ENCODE results near the gene FLT1. TPM values are rescaled to one million over a fixed set of nuclear protein-coding genes. Genes with fewer than 3 reads are reported as not detected.
A peak's percentile ranks its signal among the peaks of the same experiment; 100 is the strongest.

Gene FLT1
- total RNA-seq, 2 donors from 2014 or later: 0.27 to 0.42 TPM

DNA sequence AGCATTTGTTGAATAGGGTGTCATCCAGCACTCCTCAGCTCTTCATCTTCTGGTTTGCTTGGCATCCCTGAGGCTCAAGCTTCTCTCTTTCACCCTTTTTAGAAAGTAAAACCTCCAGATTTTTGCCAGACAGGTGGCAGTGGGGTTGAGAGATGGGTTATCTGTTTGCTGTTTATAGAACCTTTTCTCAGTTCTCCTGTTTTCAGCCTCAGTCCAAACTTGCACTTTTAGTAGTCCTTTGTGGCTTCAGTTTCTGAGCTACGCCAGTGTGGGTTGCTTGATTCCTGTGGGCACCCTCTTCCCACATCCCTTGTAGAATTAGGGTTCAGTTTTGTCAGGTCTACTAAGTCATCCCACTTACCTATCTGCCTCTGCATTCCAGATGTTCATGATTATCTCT lies 208.7 kb downstream of the FLT1 start:
- Mint-ChIP-seq H3K27me3 (no peaks in the 10 kb centered on the region), H3K4me1 (peaks cover 3% of the 10 kb centered on the region), H3K36me3 (ENCODE audit: low read depth) (peaks cover 12% of the 10 kb centered on the region), H3K27ac (no peak overlapping the region), H3K4me3 (no peak overlapping the region)
- no peaks in the 10 kb centered on the region for H3K9me3 ChIP-seq (ENCODE audit: control insufficient read depth, low read length, poor library complexity, severe bottlenecking)
- ATAC-seq (no peak), DNase-seq (no peak)

DNA sequence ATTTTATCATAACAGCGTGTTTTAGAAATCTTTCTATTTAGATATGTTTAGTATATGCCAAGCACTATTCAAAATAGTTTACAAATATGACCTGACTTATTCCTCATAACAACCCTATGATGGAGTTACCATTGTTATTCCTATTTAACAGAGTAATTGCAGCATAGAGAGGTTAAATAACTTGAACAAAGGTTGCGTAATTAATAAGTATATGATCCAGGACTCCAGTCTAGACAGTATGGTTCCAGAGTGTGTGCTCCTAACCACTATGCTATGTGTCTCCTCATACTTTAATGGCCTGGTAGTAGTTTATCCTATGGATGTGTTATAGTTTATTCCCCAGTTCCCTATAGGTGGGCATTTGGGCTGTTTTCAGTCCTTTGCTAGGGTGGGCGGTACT lies 211.3 kb downstream of the FLT1 start:
- H3K9me3 ChIP-seq (ENCODE audit: control insufficient read depth, low read length, poor library complexity, severe bottlenecking): no peaks in the 10 kb centered on the region
- no peak overlapping the region for H3K27ac Mint-ChIP-seq
- peaks cover 3% of the 10 kb centered on the region for H3K4me1 Mint-ChIP-seq
- DNase-seq (no peak), ATAC-seq (no peak)
- H3K36me3 Mint-ChIP-seq (ENCODE audit: low read depth): peaks cover 13% of the 10 kb centered on the region
- no peaks in the 10 kb centered on the region for H3K27me3 Mint-ChIP-seq
- H3K4me3 Mint-ChIP-seq: no peak overlapping the region

- Mint-ChIP-seq H3K27ac (no peak overlapping the region), H3K36me3 (ENCODE audit: low read depth) (peaks cover 13% of the 10 kb centered on the region), H3K27me3 (no peaks in the 10 kb centered on the region), H3K4me1 (peaks cover 3% of the 10 kb centered on the region), H3K4me3 (no peak overlapping the region)
- no peak for DNase-seq
- no peaks in the 10 kb centered on the region for H3K9me3 ChIP-seq (ENCODE audit: control insufficient read depth, low read length, poor library complexity, severe bottlenecking)
- ATAC-seq: no peak
These were observed 212.5 kb downstream of the FLT1 start for GRCh38 chr13:28282451-28282850.

GRCh38 chr13:28273919-28274318 lies 221.0 kb downstream of the FLT1 start:
- Mint-ChIP-seq H3K4me3 (no peak overlapping the region), H3K27me3 (no peaks in the 10 kb centered on the region), H3K4me1 (peaks cover 6% of the 10 kb centered on the region), H3K27ac (no peak overlapping the region), H3K36me3 (ENCODE audit: low read depth) (peaks cover 3% of the 10 kb centered on the region)
- ATAC-seq (no peak), DNase-seq (no peak)
- H3K9me3 ChIP-seq (ENCODE audit: control insufficient read depth, low read length, poor library complexity, severe bottlenecking): no peaks in the 10 kb centered on the region

- no peak overlapping the region for H3K27ac Mint-ChIP-seq
These were observed 223.7 kb downstream of the FLT1 start for GRCh38 chr13:28271056-28271840.

DNA sequence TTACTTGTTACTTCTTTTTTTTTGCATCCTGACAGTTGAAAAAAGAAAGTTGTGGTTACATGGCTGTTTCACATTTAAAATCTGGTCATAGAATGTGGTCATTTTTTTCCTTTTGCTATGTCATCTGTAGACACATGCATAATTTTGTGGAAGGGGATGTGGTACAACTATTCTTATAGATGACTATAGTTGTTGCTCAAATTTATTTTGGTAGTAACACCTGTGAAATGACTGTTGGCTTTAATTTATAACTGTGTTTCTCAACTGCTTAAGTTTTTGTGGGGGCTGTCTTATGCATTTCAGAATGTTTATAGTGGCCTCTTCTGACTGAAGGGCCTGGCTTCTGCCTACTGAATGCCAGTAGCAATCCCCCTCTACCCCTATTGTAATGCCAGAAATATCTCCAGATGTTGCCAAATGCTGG lies 226.1 kb downstream of the FLT1 start:
- no peak for DNase-seq
- H3K36me3 Mint-ChIP-seq (ENCODE audit: low read depth): peaks cover 5% of the 10 kb centered on the region
- no peak overlapping the region for H3K4me3 Mint-ChIP-seq
- peak; percentile 60 for ATAC-seq
- no peaks in the 10 kb centered on the region for H3K9me3 ChIP-seq (ENCODE audit: control insufficient read depth, low read length, poor library complexity, severe bottlenecking)
- peaks cover 9% of the 10 kb centered on the region for H3K4me1 Mint-ChIP-seq
- peak overlapping the region; percentile 29 for H3K27ac Mint-ChIP-seq
- H3K27me3 Mint-ChIP-seq: no peaks in the 10 kb centered on the region

More at GRCh38 chr13:28271056-28271840, 223.7 kb downstream of the FLT1 start:
- DNase-seq: no peak
- Mint-ChIP-seq H3K4me1 (peaks cover 10% of the 10 kb centered on the region), H3K4me3 (no peak overlapping the region), H3K27me3 (no peaks in the 10 kb centered on the region), H3K36me3 (ENCODE audit: low read depth) (peaks cover 8% of the 10 kb centered on the region)
- no peaks in the 10 kb centered on the region for H3K9me3 ChIP-seq (ENCODE audit: control insufficient read depth, low read length, poor library complexity, severe bottlenecking)
- ATAC-seq: no peak

DNA sequence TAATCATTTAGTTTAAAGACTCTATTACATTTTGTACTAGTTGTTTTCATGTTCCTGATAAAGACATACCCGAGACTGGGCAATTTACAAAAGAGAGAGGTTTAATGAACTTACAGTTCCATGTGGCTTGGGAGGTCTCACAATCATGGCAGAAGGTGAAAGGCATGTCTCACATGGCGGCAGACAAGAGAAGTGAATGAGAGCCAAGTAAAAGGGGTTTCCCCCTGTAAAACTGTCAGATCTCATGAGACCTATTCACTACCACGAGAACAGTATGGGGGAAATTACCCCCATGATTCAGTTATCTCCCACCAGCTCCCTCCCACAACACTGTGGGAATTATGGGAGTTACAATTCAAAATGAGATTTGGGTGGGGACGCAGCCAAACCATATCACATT lies 227.4 kb downstream of the FLT1 start:
- peaks cover 7% of the 10 kb centered on the region for H3K36me3 Mint-ChIP-seq (ENCODE audit: low read depth)
- DNase-seq: no peak
- H3K27me3 Mint-ChIP-seq: no peaks in the 10 kb centered on the region
- ATAC-seq: no peak
- H3K4me1 Mint-ChIP-seq: peaks cover 9% of the 10 kb centered on the region
- no peak overlapping the region for H3K27ac Mint-ChIP-seq
- H3K4me3 Mint-ChIP-seq: no peak overlapping the region
- no peaks in the 10 kb centered on the region for H3K9me3 ChIP-seq (ENCODE audit: control insufficient read depth, low read length, poor library complexity, severe bottlenecking)

DNA sequence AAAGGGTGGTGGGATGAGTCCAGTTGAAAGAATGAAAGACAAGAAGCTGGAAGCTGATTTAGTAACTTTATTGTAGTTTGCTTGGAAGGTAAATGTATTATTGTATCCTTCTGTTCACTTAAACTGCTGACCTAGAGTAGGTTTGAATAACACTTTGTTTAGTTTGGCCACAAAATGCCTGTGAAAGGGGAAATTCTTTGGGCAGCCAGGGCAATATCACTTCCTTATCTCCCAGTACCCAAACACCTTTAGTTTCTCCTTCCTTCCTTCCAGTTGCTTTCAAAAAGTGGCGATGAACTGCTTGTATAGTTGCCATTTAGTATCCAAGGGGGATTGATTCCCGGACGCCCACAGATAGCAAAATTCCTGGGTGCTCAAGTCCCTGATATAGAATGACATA lies 236.5 kb downstream of the FLT1 start:
- no peaks in the 10 kb centered on the region for H3K9me3 ChIP-seq (ENCODE audit: control insufficient read depth, low read length, poor library complexity, severe bottlenecking)
- H3K4me3 Mint-ChIP-seq: no peak overlapping the region
- peaks cover 14% of the 10 kb centered on the region for H3K36me3 Mint-ChIP-seq (ENCODE audit: low read depth)

DNA sequence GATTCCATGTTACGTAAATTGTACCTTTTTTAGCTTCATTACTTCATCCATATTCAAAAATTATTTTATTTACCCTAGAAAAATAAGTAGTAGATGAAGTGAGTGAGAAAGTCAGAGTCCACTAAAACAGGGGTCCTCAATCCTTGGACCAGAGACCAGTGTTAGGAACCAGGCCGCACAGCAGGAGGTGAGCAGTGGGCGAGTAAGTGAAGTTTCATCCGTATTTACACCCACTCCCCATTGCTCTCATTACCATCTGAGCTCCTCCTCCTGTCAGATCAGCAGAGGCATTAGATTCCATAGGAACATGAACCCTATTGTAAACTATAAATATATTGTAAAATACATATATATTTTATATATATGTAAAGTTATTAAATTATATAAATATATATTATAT lies 237.6 kb downstream of the FLT1 start:
- DNase-seq: no peak
- Mint-ChIP-seq H3K4me1 (peaks cover 14% of the 10 kb centered on the region), H3K36me3 (ENCODE audit: low read depth) (peaks cover 12% of the 10 kb centered on the region), H3K27ac (peak overlapping the region; percentile 65), H3K27me3 (no peaks in the 10 kb centered on the region), H3K4me3 (no peak overlapping the region)
- no peaks in the 10 kb centered on the region for H3K9me3 ChIP-seq (ENCODE audit: control insufficient read depth, low read length, poor library complexity, severe bottlenecking)
- no peak for ATAC-seq

More for the DNA sequence above, 236.5 kb downstream of the FLT1 start:
- Mint-ChIP-seq H3K4me1 (peaks cover 11% of the 10 kb centered on the region), H3K27me3 (no peaks in the 10 kb centered on the region), H3K27ac (no peak overlapping the region)
- ATAC-seq (no peak), DNase-seq (no peak)

DNA sequence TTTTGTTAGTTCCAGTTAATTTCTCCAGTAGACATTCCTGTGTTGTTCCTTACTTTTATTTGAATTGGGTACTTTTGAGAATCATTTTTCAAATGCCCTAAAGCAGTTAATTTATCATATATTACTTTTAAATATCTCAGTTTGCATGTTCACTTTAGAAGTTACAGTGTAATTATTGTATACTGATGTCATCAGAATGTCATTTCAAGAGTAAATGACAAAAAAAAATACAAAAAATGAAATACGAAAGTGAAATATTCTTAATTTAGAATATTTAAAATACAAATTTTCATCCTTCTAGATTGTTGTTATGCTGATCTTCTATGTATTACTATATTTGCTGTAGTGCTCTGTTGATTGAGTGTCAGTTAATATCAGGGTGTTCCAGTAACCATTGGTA lies 242.4 kb downstream of the FLT1 start:
- Mint-ChIP-seq H3K36me3 (ENCODE audit: low read depth) (peaks cover 13% of the 10 kb centered on the region), H3K4me3 (no peak overlapping the region), H3K4me1 (peaks cover 36% of the 10 kb centered on the region), H3K27ac (no peak overlapping the region), H3K27me3 (no peaks in the 10 kb centered on the region)
- DNase-seq (no peak), ATAC-seq (no peak)
- H3K9me3 ChIP-seq (ENCODE audit: control insufficient read depth, low read length, poor library complexity, severe bottlenecking): no peaks in the 10 kb centered on the region

GRCh38 chr13:28251466-28251865 lies 243.5 kb downstream of the FLT1 start:
- Mint-ChIP-seq H3K4me1 (peaks cover 37% of the 10 kb centered on the region), H3K36me3 (ENCODE audit: low read depth) (peaks cover 8% of the 10 kb centered on the region), H3K27ac (peak overlapping the region; percentile 74), H3K4me3 (no peak overlapping the region), H3K27me3 (no peaks in the 10 kb centered on the region)
- H3K9me3 ChIP-seq (ENCODE audit: control insufficient read depth, low read length, poor library complexity, severe bottlenecking): no peaks in the 10 kb centered on the region
- ATAC-seq (no peak), DNase-seq (no peak)

DNA sequence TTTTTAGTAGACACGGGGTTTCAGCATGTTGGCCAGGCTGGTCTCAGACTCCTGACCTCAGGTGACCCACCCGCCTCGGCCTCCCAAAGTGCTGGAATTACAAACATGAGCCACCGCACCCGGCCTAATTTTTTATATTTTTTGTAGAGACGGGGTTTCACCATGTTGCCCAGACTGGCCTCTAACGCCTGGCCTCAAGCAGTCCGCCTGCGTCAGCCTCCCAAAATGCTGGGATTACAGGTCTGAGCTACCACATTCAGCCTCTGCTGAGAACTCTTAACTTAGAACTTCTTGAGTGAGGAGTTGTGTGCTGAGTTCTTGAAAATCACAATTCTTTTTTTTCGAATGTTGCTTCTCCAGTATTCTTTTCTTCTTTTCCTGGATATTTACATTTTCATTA lies 244.4 kb downstream of the FLT1 start:
- Mint-ChIP-seq H3K4me1 (peaks cover 39% of the 10 kb centered on the region), H3K4me3 (no peak overlapping the region), H3K27me3 (no peaks in the 10 kb centered on the region), H3K36me3 (ENCODE audit: low read depth) (peaks cover 5% of the 10 kb centered on the region), H3K27ac (peak overlapping the region; percentile 74)
- no peaks in the 10 kb centered on the region for H3K9me3 ChIP-seq (ENCODE audit: control insufficient read depth, low read length, poor library complexity, severe bottlenecking)
- DNase-seq (no peak), ATAC-seq (no peak)

All from T-helper 17 cell (primary cell).